Heart left ventricle (tissue), 16 donors: ENCODE data around the gene POLD2. TPM values are rescaled to one million over a fixed set of nuclear protein-coding genes. Genes with fewer than 3 reads are reported as not detected.

Source experiments
- ATAC-seq, 4 donors: fragments of 200-7000 bp; cut with Tn5 transposase; one replicate each; pipeline ENCODE4 v1.9.1; 2020 to 2022; ENCODE audit warnings: moderate library complexity in 4 of 4, mild to moderate bottlenecking in 3 of 4, moderate number of reproducible peaks in 1 of 4
- DNase-seq, 5 donors: peaks; one replicate each; pipeline ENCODE4 v3.0.0-alpha.2; 2020
- H3K27ac ChIP-seq, 12 donors: fragments of 200-600 bp; sonication (generic) in 4 of 12; one replicate each; pipeline versions ENCODE4 v1.5.0 to v1.8.0; 2016 to 2022; ENCODE audit warnings: mild to moderate bottlenecking in 2 of 12
- H3K27me3 ChIP-seq, 9 donors: fragments of 200-600 bp; sonication (generic) in 2 of 9; one replicate each; pipeline versions ENCODE4 v1.5.1 to v1.8.0; 2016 to 2022; ENCODE audit warnings: mild to moderate bottlenecking in 3 of 9
- H3K36me3 ChIP-seq, 9 donors: fragments of 200-600 bp; sonication (generic) in 2 of 9; one replicate each; pipeline versions ENCODE4 v1.5.0 to v1.8.0; 2018 to 2022; ENCODE audit warnings: mild to moderate bottlenecking in 2 of 9
- H3K4me1 ChIP-seq, 12 donors: fragments of 200-600 bp; sonication (generic) in 4 of 12; one replicate each; pipeline versions ENCODE4 v1.5.0 to v1.8.0; 2016 to 2022; ENCODE audit warnings: mild to moderate bottlenecking in 3 of 12
- H3K4me3 ChIP-seq, 12 donors: fragments of 200-600 bp; sonication (generic) in 4 of 12; one replicate each; pipeline versions ENCODE4 v1.5.0 to v1.8.0; 2017 to 2022; ENCODE audit warnings: mild to moderate bottlenecking in 9 of 12, moderate library complexity in 4 of 12
- H3K9me3 ChIP-seq, 12 donors: fragments of 200-600 bp; sonication (generic) in 4 of 12; one replicate each; pipeline versions ENCODE4 v1.5.0 to v1.8.0; 2016 to 2022; ENCODE audit warnings: mild to moderate bottlenecking in 1 of 12
- POLR2A ChIP-seq, 2 donors: fragments of 450-650 bp; IDR thresholded peaks; one replicate each; pipeline ENCODE4 v1.6.1; 2017; ENCODE audit warnings: antibody characterized with exemption in 2 of 2, mild to moderate bottlenecking in 2 of 2, moderate library complexity in 2 of 2
- WGBS, 4 donors: extraction: QIAGEN DNeasy Blood & Tissue Kit in 2 of 4; methylation state at CpG; one replicate each; pipeline versions ENCODE4 v1.1.5 to v1.1.7; 2013 to 2018; 5-methylcytosine and 5-hydroxymethylcytosine counted together
- intact Hi-C, 10 donors: fragments of 100-400 bp; cut with DNase I; formaldehyde crosslinking; loops; one replicate each; pipeline versions ENCODE4 v1.11.1 to v1.14.2; 2022
- polyA plus RNA-seq, 2 donors: library from polyadenylated mRNA; stranded (reverse); fragments of 200-250 nt; gene quantifications; one replicate each; pipeline ENCODE4 v1.2.3, GENCODE V29; 2013
- total RNA-seq, 9 donors: library from RNA; depleted of rRNA in 2 of 9; stranded (reverse); fragments of >200 nt in 2 of 9; fragmentation: NEBNext Ultra II Directional in 3 of 9; extraction: Animal tissue kit (Norgen Biotek cat#: 25700) in 3 of 9; gene quantifications; one replicate each; pipeline versions ENCODE4 v1.1.0 to v1.2.4, GENCODE V29; 2016 to 2023
- TF ChIP-seq, protein P1 (sequence below), 12 donors: fragments of 200-600 bp; sonication (generic) in 4 of 12; IDR thresholded peaks; one replicate each; pipeline versions ENCODE4 v1.5.0 to v1.8.0; 2018 to 2022; ENCODE audit warnings: antibody characterized with exemption in 12 of 12, mild to moderate bottlenecking in 5 of 12
- donor health status: ischemic (EF 13 %, LVEDD 7.1; RV severe dilation, severe dysfunction).
- donor health status: healthy with polysubstance abuse.
- donor health status: DM: no; HTN: yes; CAD: no.
- donor health status: DM: no; HTN: no; CAD: no.
- donor health status: ischemic (EF 25% LVEDD 6.9; RV normal size, moderate dysfunction).
- donor health status: ischemic (EF 25% LVEDD 5.7; RV mildly dilated, moderate dysfunction).
- donor health status: healthy.
- donor health status: DM: yes; HTN: yes; CAD: no.
- donor health status: ischemic (EF 35%, LVEDD 5.7; RV mildly dilated, moderate dysfunction).
- donor health status: nonischemic (EF 11% LVEDD 7.7; RV severe dilation, severe dysfunction).
- donor health status: DM: yes; HTN: yes; CAD: no.
- donor health status: PGD.
- donor health status: ischemic (EF 29% LVEDD 5.4; RV normal size, mild dysfunction).
- donor health status: nonischemic (EF 23%, LVEDD 6.1; RV moderate dilation, normal function).

The POLD2 gene
- total and polyA plus RNA-seq, 11 donors = 67.0 to 176 (median 89.2) TPM

DNA sequence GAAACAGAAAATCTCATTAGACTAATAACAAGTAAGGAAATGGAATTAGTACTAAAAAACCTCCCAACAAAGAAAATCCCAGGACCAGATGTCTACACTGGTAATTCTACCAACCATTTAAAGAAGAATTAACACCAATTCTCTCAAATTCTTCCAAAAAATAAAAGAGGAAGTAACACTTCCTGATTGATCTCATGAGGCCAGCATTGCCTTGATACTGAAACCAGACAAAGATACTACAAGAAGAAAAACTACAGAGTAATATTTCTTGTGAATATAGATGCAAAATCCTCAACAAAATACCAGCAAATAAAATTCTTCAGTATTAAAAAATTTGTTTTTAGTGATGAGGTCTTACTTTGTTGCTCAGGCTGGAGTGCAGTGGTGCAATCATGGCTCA, 44.6 kb upstream of the POLD2 start:
- Histone ChIP-seq H3K9me3 (no peaks in the 10 kb centered on the region), H3K4me3 (no peak overlapping the region), H3K4me1 (no peaks in the 10 kb centered on the region), H3K27me3 (no peaks in the 10 kb centered on the region), H3K36me3 (no peaks in the 10 kb centered on the region), H3K27ac (no peak overlapping the region)
- TF ChIP-seq, protein P1, sequence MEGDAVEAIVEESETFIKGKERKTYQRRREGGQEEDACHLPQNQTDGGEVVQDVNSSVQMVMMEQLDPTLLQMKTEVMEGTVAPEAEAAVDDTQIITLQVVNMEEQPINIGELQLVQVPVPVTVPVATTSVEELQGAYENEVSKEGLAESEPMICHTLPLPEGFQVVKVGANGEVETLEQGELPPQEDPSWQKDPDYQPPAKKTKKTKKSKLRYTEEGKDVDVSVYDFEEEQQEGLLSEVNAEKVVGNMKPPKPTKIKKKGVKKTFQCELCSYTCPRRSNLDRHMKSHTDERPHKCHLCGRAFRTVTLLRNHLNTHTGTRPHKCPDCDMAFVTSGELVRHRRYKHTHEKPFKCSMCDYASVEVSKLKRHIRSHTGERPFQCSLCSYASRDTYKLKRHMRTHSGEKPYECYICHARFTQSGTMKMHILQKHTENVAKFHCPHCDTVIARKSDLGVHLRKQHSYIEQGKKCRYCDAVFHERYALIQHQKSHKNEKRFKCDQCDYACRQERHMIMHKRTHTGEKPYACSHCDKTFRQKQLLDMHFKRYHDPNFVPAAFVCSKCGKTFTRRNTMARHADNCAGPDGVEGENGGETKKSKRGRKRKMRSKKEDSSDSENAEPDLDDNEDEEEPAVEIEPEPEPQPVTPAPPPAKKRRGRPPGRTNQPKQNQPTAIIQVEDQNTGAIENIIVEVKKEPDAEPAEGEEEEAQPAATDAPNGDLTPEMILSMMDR (IDR thresholded peaks at IDR 0.05) = no peak
- DNase-seq (no peak), ATAC-seq (no peak)
- intact Hi-C loops = no loop called here

DNA sequence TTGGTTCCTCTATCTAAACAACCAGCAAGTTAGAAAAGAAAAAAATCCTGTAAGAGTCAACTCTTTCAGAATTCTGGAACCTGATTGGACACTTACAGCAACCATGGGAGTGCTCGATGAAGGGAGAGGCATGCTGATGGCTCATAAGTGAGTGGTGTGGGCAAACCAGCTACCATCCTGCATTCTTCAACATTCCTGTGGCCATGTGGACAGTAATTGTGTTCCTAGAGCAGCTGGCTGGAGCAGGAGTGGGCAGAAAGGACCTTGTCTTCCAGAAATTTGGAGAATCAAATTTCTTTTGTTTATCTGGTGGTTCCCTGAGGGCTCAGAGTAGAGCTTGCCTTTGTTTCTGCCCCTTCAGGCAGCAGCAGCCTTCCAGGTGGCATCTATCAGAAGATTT, 40.2 kb upstream of the POLD2 start:
- DNase-seq (no peak), ATAC-seq (no peak)
- Histone ChIP-seq H3K27me3 (no peaks in the 10 kb centered on the region), H3K4me3 (no peak overlapping the region), H3K9me3 (no peaks in the 10 kb centered on the region), H3K27ac (no peak overlapping the region), H3K4me1 (peaks cover 0 to 11% (median 0%) of the 10 kb centered on the region in 12 donors), H3K36me3 (no peaks in the 10 kb centered on the region)
- WGBS, 4 donors = 62 to 79% (median 66%) methylated on average over 1 of the region's 1 CpG
- intact Hi-C loops = no loop called here
- TF ChIP-seq, protein P1 (IDR thresholded peaks at IDR 0.05) = no peak
- TF ChIP-seq POLR2A (IDR thresholded peaks at IDR 0.05) = no peak

DNA sequence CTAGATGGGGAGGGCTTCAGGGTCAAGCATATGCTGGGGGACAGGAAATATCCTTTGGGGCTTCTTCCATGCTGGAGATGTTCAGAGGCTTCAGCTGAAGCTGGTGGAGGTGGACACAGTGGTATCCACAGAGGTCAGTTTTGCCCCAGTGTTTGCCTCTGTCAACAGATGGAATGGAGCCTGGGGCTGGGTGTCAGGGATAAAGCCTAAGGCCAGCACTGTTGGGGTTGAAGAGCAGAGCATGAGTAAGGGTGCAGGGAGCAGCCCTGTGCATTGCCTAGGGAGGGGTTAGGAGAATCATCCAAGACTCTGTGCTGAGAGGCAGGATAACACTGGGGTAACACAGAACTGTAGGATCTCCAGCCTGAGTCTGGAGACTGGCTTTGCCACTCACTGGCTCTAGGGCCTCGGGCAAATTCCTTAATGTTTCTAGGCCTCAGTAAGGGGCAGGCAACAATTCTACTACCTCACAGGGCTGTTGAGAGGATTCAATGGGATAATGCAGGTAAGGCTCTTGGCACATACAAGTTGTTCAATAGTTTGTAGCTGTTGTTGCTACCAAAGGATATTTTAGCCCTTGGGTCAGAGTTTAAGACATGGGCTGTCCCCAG, 39.5 kb upstream of the POLD2 start:
- no peaks in the 10 kb centered on the region for H3K27me3 ChIP-seq
- ATAC-seq (no peak), DNase-seq (no peak)
- no peaks in the 10 kb centered on the region for H3K9me3 ChIP-seq
- TF ChIP-seq, protein P1 (IDR thresholded peaks at IDR 0.05) = no peak
- TF ChIP-seq POLR2A (IDR thresholded peaks at IDR 0.05) = no peak
- no peak overlapping the region for H3K4me3 ChIP-seq
- 71 to 91% (median 85%) methylated on average over 1 of the region's 1 CpG for WGBS, 4 donors
- H3K36me3 ChIP-seq = no peaks in the 10 kb centered on the region
- peaks cover 0 to 11% (median 0%) of the 10 kb centered on the region in 12 donors for H3K4me1 ChIP-seq
- H3K27ac ChIP-seq = no peak overlapping the region
- intact Hi-C loops = no loop called here

DNA sequence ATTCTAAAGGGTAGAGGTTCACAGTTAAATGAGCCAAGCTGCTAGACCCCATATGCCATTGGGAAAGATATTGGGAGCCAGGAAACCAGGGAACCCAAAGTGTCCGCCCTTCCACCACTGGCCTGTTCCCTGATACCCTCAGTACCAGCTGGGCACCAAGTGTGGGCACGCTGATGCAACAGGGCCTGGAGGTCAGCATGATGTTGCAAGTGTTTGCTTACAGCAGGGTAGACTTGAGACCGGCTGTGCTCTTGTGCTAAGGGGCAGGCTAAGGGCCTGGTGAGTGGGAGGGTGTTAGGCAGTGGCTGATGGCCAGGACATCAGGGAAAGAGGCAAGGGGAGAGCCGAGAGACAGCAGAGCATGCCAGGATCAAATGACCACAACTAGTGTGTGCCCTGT, 38.8 kb upstream of the POLD2 start:
- H3K9me3 ChIP-seq = no peaks in the 10 kb centered on the region
- no peaks in the 10 kb centered on the region for H3K36me3 ChIP-seq
- WGBS, 4 donors = 69 to 77% (median 73%) methylated on average over 4 of the region's 4 CpGs
- TF ChIP-seq, protein P1 (IDR thresholded peaks at IDR 0.05) = no peak
- no peak for TF ChIP-seq POLR2A (IDR thresholded peaks at IDR 0.05)
- no peaks in the 10 kb centered on the region for H3K27me3 ChIP-seq
- intact Hi-C loops = no loop called here
- no peak overlapping the region for H3K4me3 ChIP-seq
- ATAC-seq = no peak
- no peak overlapping the region for H3K27ac ChIP-seq
- DNase-seq = no peak
- peaks cover 0 to 11% (median 0%) of the 10 kb centered on the region in 12 donors for H3K4me1 ChIP-seq
